ENCODE data around the gene FAM117A. TPM values are rescaled to one million over a fixed set of nuclear protein-coding genes. Genes with fewer than 3 reads are reported as not detected.

Gene FAM117A
- total RNA-seq, 2 experiments from 2014 or later: 23.2 to 26.5 TPM

DNA sequence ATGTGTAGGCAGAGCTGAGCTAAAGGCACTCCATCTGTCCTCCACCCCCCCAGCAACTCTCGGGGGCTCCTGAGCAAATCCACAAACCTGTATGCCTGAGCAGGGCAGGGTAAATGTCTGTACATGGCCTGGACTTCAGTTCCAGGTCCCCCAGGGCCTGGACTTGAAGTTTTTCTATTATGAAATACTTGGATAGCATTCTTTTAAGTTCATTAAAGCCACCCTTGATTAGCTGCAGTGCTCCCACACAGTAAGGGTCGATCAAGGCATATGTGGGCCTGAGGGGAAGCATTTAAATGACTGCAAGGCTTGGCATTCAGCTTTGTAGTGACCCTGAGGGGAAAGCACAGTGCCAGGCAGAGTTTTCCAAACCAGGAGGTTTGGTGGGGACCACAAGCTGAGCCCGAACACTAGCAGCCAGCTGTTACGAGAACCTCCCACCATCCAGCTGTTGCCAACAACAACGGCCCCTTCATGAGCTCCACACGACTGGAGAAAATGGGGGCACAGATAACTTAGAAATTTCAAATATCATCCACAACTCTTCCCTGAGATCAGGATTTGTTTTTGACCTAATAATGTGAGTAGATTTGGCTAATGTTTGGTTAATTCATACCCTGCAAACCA is 6.7 kb downstream of the FAM117A start:
- DNase-seq (no peak), ATAC-seq (ENCODE audit: poor library complexity) (no peak)
- no peaks in the 10 kb centered on the region for H3K27me3 ChIP-seq (ENCODE audit: control insufficient read depth in 1 of 2, insufficient read depth in 2 of 2, low read length in 2 of 2)
- H3K4me3 Mint-ChIP-seq: peak overlapping the region; percentile 4
- peaks cover 91% of the 10 kb centered on the region for H3K4me1 Mint-ChIP-seq (ENCODE audit: low read depth)
- ChIA-PET POLR2A (interaction anchor here (0.9 to 9.5 kb wide), 5 partner anchors 8 to 31 kb away, joined by 4 to 218 read pairs (median 5); partner anchors contain the start of gene KAT7), CTCF (interaction anchor here (0.7 to 1.9 kb wide), 8 partner anchors 10 to 187 kb away, joined by 3 to 7 read pairs (median 4); no protein-coding TSS in a partner anchor)
- H3K4me3 ChIP-seq (ENCODE audit: low read length): no peak overlapping the region
- no peaks in the 10 kb centered on the region for H3K9me3 ChIP-seq (ENCODE audit: control insufficient read depth in 1 of 2, insufficient read depth in 1 of 2, low read length in 2 of 2)
- no peak overlapping the region for H3K27ac ChIP-seq (ENCODE audit: low read depth in 1 of 2, low read length in 2 of 2)
- TF ChIP-seq, protein P1, sequence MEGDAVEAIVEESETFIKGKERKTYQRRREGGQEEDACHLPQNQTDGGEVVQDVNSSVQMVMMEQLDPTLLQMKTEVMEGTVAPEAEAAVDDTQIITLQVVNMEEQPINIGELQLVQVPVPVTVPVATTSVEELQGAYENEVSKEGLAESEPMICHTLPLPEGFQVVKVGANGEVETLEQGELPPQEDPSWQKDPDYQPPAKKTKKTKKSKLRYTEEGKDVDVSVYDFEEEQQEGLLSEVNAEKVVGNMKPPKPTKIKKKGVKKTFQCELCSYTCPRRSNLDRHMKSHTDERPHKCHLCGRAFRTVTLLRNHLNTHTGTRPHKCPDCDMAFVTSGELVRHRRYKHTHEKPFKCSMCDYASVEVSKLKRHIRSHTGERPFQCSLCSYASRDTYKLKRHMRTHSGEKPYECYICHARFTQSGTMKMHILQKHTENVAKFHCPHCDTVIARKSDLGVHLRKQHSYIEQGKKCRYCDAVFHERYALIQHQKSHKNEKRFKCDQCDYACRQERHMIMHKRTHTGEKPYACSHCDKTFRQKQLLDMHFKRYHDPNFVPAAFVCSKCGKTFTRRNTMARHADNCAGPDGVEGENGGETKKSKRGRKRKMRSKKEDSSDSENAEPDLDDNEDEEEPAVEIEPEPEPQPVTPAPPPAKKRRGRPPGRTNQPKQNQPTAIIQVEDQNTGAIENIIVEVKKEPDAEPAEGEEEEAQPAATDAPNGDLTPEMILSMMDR (IDR thresholded peaks at IDR 0.05): no peak
- peaks cover 70% of the 10 kb centered on the region for H3K36me3 Mint-ChIP-seq (ENCODE audit: low read depth)
- intact Hi-C loops (cut with DNase I, micrococcal nuclease): no loop called here
- no peaks in the 10 kb centered on the region for H3K9me3 Mint-ChIP-seq
- H3K27me3 Mint-ChIP-seq: no peaks in the 10 kb centered on the region
- H3K27ac Mint-ChIP-seq: peak overlapping the region; percentile 72
- H3K36me3 ChIP-seq (ENCODE audit: insufficient read depth, low read length): peaks cover 47% of the 10 kb centered on the region
- peaks cover 92% of the 10 kb centered on the region for H3K4me1 ChIP-seq (ENCODE audit: insufficient read depth, low read length)

DNA sequence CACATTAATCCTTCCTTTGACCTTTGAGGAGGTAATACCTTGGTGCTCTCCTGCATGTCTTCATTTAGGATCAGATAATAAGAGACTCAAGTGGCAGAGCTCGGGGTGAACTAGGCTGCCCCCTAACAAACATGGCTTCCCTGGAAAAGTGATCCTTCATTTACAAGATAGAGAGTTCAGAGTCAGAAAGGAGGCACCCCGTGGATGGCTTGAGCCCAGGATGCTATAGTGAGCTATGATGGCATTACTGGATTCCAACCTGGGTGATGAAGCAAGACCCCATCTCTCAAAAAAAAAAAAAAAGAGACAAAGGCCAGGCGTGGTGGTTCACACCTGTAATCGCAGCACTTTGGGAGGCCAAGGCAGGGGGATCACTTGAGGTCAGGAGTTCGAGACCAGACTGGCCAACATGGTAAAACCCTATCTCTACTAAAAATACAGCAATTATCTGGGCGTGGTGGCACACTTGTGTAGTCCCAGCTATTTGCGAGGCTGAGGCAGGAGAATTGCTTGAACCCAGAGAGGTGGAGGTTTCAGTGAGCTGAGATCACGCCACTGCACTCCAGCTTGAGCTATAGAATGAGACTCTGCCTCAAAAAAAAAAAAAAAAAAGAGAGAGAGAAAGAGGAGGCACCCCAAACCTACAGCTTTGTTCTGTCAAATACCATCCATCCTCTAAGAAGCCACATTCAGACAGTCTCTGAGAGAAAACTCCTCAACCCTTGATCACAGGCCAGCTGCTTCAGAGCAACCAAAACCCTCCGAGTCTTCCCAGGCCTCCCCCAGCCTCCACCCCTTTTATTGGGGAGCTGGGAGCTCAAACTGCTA is 7.4 kb downstream of the FAM117A start:
- peaks cover 77% of the 10 kb centered on the region for H3K36me3 Mint-ChIP-seq (ENCODE audit: low read depth)
- H3K9me3 ChIP-seq (ENCODE audit: control insufficient read depth in 1 of 2, insufficient read depth in 1 of 2, low read length in 2 of 2): no peaks in the 10 kb centered on the region
- peak overlapping the region in 1 of 2 donors; percentile 38 for H3K27ac ChIP-seq (ENCODE audit: low read depth in 1 of 2, low read length in 2 of 2)
- ATAC-seq (ENCODE audit: poor library complexity) (peak; percentile 60), DNase-seq (peak in 1 of 14 experiments; percentile 11)
- peaks cover 49% of the 10 kb centered on the region for H3K36me3 ChIP-seq (ENCODE audit: insufficient read depth, low read length)
- TF ChIP-seq, protein P1 (IDR thresholded peaks at IDR 0.05): no peak
- H3K27me3 ChIP-seq (ENCODE audit: control insufficient read depth in 1 of 2, insufficient read depth in 2 of 2, low read length in 2 of 2): no peaks in the 10 kb centered on the region
- H3K27ac Mint-ChIP-seq: peak overlapping the region; percentile 72
- no peaks in the 10 kb centered on the region for H3K27me3 Mint-ChIP-seq
- no peaks in the 10 kb centered on the region for H3K9me3 Mint-ChIP-seq
- intact Hi-C loops (cut with DNase I, micrococcal nuclease): no loop called here
- ChIA-PET POLR2A (interaction anchor here (0.9 to 9.5 kb wide), 6 partner anchors 7 to 47 kb away, joined by 3 to 218 read pairs (median 4); partner anchors contain the start of genes FAM117A and KAT7), CTCF (interaction anchor here (0.7 to 1.9 kb wide), 8 partner anchors 9 to 186 kb away, joined by 3 to 7 read pairs (median 4); no protein-coding TSS in a partner anchor)
- peak overlapping the region; percentile 20 for H3K4me3 Mint-ChIP-seq
- peaks cover 89% of the 10 kb centered on the region for H3K4me1 ChIP-seq (ENCODE audit: insufficient read depth, low read length)
- no peak overlapping the region for H3K4me3 ChIP-seq (ENCODE audit: low read length)
- H3K4me1 Mint-ChIP-seq (ENCODE audit: low read depth): peaks cover 88% of the 10 kb centered on the region

DNA sequence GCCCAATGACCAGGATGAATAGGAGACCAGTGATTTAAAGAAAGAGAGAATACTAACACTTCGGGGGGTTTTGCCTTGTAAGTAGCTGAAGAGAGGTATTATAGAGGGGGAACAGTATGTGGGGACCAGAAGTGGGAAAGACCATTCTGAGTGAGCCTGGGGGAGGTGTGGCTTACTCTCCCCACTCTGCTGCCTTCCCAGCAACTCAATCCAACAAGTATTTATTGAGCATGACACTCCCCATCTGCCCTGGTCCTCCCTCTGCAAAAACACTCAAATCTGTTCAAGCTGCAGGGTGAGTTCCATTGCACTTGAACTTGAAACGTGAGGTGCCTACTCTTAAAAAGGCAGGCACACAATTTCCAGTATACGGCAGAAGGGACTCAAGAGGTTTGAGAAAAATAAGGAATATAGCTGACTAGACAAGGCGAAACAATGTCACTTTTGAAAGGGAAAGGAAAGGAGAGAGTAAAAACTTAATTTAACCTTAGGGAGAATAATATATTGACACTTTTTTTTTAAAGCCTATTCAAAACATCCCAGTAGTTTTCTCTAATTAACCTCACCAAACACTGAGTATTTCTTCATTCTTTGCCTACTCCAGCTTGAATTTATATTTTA is 8.2 kb downstream of the FAM117A start:
- CTCF ChIA-PET: interaction anchor here (0.9 to 1.7 kb wide), 3 partner anchors 21 to 186 kb away, joined by 3 to 5 read pairs (median 3); no protein-coding TSS in a partner anchor
- no peak overlapping the region for H3K4me3 Mint-ChIP-seq
- H3K27me3 ChIP-seq (ENCODE audit: control insufficient read depth in 1 of 2, insufficient read depth in 2 of 2, low read length in 2 of 2): no peaks in the 10 kb centered on the region
- H3K36me3 Mint-ChIP-seq (ENCODE audit: low read depth): peaks cover 77% of the 10 kb centered on the region
- peak overlapping the region; percentile 72 for H3K27ac Mint-ChIP-seq
- intact Hi-C loops (cut with DNase I, micrococcal nuclease): no loop called here
- H3K4me1 Mint-ChIP-seq (ENCODE audit: low read depth): peaks cover 82% of the 10 kb centered on the region
- no peaks in the 10 kb centered on the region for H3K9me3 Mint-ChIP-seq
- peaks cover 85% of the 10 kb centered on the region for H3K4me1 ChIP-seq (ENCODE audit: insufficient read depth, low read length)
- TF ChIP-seq, protein P1 (IDR thresholded peaks at IDR 0.05): no peak
- no peaks in the 10 kb centered on the region for H3K27me3 Mint-ChIP-seq
- H3K36me3 ChIP-seq (ENCODE audit: insufficient read depth, low read length): peaks cover 49% of the 10 kb centered on the region
- POLR2A ChIA-PET: interaction anchor here (0.9 to 9.5 kb wide), 4 partner anchors 6 to 47 kb away, joined by 3 to 218 read pairs (median 19); partner anchors contain the start of gene FAM117A
- peak overlapping the region in 1 of 2 donors; percentile 38 for H3K27ac ChIP-seq (ENCODE audit: low read depth in 1 of 2, low read length in 2 of 2)
- H3K9me3 ChIP-seq (ENCODE audit: control insufficient read depth in 1 of 2, insufficient read depth in 1 of 2, low read length in 2 of 2): no peaks in the 10 kb centered on the region
- no peak for DNase-seq
- H3K4me3 ChIP-seq (ENCODE audit: low read length): no peak overlapping the region
- ATAC-seq (ENCODE audit: poor library complexity): no peak

Data from CD4-positive, alpha-beta T cell (primary cell).